Activated T-helper 1 cell treated with anti-CD3 and anti-CD28 coated beads, Interleukin-2, amount 50 U/mL, for 16 hours (primary cell): ENCODE data around the gene BTLA.
"Not testable (repeated sequence)": the region's sequence is repeated elsewhere in the genome, so short reads cannot be mapped to it uniquely, and the experiment has no call there.

Source experiments
- DNase-seq, 2 donors: peaks; one replicate each; pipeline ENCODE4 v3.0.0-alpha.2; 2020; ENCODE audit warnings: low read depth in 1 of 2, low spot score in 1 of 2

The BTLA gene

GRCh38 chr3:112448939-112449338 is 50.3 kb downstream of the BTLA start:
- DNase-seq: no peak

- DNase-seq: no peak
Measured at GRCh38 chr3:112446343-112446742, 52.9 kb downstream of the BTLA start.

- no peak for DNase-seq
Measured at GRCh38 chr3:112445839-112446238, 53.4 kb downstream of the BTLA start.

GRCh38 chr3:112437146-112438022 is 61.9 kb downstream of the BTLA start:
- DNase-seq: no peak

GRCh38 chr3:112429960-112430359 is 69.3 kb downstream of the BTLA start:
- DNase-seq: no peak

- no peak for DNase-seq
Measured at GRCh38 chr3:112427123-112427522, 72.1 kb downstream of the BTLA start.

- no peak for DNase-seq
Measured at GRCh38 chr3:112425858-112426750, 73.2 kb downstream of the BTLA start.

GRCh38 chr3:112425382-112425781 is 73.9 kb downstream of the BTLA start:
- no peak for DNase-seq

- DNase-seq: no peak
Measured at GRCh38 chr3:112424394-112424793, 74.9 kb downstream of the BTLA start.

- not testable (repeated sequence) for DNase-seq
Measured at GRCh38 chr3:112422921-112423320, 76.4 kb downstream of the BTLA start.

GRCh38 chr3:112418526-112418925 is 80.7 kb downstream of the BTLA start:
- not testable (repeated sequence) for DNase-seq

- DNase-seq: no peak
Measured at GRCh38 chr3:112417696-112418318, 81.5 kb downstream of the BTLA start.

GRCh38 chr3:112416391-112417212 is 82.7 kb downstream of the BTLA start:
- DNase-seq: no peak

GRCh38 chr3:112415390-112415789 is 83.9 kb downstream of the BTLA start:
- DNase-seq: no peak
